NCI-H526 (cell line): ENCODE results near the gene SMIM14.
A peak's percentile ranks its signal among the peaks of the same experiment; 100 is the strongest.
"Not testable (repeated sequence)": the region's sequence is repeated elsewhere in the genome, so short reads cannot be mapped to it uniquely, and the experiment has no call there.

Experiments used
- DNase-seq, 2 experiments: peaks; one replicate each; lab custom pipeline; 2025; lab: John Stamatoyannopoulos, UW

The SMIM14 gene

GRCh38 chr4:39530682-39531081, 108.0 kb downstream of the SMIM14 start:
- DNase-seq, result no peak

DNA sequence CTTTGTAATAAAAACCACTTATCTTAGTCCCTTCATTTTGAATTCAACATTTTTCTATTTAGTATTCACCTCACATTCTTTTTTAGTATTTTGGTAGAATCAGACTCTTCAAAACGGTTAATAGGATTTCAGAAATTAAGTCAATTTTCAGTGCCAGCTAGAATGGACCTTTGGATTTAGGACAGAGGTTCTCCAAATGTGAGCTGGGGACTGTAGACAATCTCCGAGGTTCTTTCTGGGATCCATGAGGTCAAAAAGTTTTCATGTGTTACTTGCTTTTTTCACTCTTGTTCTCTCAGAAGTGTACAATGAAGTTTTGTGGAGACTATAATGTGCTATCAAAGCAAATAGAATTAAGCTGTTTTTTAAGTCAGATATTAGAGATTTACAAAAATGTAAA, 109.1 kb downstream of the SMIM14 start:
- DNase-seq, result no peak

- peak in 1 of 2 experiments; percentile 33 for DNase-seq
Observed at GRCh38 chr4:39528061-39528465, 110.6 kb downstream of the SMIM14 start.

DNA sequence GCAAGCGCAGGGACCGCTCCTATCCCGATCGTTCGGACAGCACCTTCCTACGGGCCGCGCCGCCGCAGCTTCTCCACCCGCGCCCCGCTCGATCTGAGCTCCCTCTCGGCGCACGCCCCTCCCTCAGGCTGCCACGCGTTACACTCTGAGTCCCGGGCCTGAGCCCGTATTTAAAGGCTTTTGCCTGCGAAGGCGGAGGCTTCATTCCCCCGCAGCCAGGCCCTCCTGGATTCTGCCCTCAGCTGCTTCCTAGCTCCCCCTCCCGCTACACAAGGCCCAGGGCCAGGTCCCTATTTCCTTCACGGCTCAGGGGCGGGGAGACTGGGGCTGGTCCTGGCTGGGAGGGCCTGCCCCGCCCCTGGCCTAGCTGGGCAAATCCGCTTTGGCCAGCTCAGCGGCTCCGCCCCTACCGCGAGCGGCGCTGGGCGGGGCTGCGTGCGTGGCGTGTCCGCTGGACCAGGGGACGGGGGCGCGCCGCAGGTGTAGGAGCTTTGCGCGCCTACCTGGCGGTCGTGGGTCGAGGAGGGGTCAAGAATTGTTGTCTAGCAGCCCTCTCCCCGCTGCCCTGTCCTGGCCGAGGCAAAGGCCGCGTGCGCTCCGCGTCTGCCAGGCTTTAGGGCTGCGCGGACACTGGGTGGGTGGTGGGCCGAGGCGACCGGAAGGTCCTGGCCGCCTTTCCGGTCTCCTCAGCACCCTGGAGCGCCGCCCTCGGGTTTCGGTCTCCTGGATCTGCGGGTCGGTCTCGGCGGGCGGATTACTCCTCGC, 111.2 kb downstream of the SMIM14 start, which contains the start of gene UGDH:
Gene UGDH (minus strand): TSS at position 144 of the 765 bp plus-strand sequence. CDS start 5,927 bp downstream, outside the sequence.
- peak; percentile 97 to 99 for DNase-seq

DNA sequence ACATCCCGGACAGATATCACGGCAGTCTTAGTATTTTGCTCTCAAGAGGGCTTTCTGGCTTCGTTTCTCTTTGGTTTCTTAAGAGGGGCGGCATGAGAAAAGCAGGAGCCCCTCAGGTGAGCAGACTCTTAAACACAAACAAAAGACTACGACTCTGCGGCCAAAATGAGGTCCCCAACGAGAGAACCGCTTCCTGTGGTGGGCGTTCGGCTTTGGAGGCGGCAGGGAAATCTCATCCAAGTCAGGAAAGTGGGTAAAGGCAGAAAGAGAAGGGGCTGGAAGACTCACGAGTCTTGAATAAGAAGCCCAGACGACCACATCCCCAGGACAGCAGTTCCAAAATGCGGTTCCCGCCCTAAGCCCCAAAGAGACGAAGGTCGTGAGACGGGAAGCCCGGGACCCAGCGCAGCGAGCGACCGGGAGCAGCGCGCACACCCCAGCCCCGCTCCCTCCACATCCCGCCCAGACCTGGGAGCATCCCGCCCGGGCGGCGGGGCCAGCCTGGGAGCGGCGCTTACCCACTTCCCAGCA, 111.8 kb downstream of the SMIM14 start:
- DNase-seq, result peak; percentile 32 to 66

- peak; percentile 3 to 48 for DNase-seq
Observed at GRCh38 chr4:39525822-39526690, 112.6 kb downstream of the SMIM14 start.

DNA sequence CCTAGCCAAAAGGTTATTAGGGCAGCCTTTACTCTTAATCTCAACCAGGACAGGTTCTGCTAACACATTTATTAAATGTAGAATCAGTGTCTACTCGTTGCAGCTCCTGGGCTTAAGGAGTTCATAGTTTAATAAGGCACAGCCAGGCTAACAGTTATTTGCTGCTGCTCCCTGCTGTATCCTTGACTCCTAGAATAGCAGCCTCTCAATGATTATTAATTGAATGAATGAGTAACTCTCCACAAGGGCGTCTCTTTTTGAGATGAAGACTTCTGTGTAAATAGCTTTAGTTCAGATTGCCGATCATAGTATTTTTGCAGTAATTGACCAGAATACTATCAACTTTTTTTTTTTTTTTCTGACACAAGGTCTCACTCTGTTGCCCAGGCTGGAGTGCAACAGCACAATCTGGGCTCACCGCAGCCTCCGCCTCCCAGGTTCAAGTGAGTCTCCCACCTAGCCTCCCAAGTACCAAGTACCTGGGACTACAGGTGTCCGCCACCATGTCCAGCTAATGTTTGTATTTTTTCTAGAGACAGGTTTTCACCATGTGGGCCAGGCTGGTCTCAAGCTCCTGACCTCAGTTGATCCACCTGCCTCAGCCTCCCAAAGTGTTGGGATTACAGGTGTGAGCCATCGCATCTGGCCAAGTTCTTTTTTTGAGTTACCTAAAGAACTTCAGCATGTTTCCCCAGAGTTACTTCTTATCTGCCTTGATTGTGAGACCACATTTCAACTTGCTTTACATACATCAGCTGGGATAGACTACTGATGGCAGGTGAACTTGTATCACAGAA, 114.3 kb downstream of the SMIM14 start:
- no peak for DNase-seq

GRCh38 chr4:39522068-39522467, 116.6 kb downstream of the SMIM14 start:
- no peak for DNase-seq

DNA sequence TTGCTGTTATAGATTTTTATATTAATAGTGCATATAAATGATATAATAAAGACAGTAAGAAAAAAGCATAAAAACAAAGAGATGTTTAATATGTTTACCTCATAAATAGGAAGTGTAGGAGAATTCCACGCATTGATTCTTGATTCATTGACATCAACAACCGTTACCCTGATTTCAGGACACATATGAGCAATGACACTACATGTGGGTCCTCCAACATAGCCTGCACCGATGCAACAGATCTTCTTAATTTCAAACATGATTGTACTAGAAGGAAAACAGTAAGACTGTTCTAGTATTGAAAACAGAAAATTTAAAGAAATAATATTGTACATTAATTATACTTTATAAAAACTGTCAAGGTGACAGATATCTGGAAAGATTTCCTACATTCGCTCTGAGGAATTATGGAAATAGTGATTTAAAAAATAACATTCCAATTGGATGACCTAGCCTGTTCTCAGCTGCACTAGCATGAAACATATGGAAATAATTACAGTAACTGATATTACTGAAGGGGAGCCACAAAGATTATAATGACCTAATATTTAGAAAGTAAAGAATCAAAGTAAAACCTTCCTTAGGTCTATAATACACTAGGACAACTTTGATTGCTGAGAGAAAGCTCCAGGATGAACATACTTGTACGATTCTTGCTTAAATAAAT, 117.3 kb downstream of the SMIM14 start:
- no peak for DNase-seq

DNA sequence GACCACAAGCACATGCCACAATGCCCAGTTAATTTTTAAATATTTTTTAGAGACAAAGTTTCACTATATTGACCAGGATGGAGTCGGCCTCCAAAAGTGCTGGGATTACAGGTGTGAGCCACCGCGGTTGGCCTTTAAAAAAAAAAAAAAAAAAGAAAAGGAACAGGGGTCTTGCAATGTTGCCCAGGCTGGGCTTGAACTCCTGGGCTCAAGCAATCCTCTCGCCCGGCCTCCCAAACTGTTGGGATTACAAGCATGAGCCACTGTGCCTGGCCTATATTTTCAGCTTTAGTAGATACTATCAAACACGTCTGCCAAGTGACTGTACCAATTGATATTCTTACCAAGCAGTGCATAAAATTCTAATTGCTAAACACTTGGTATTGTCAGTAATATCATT, 120.2 kb downstream of the SMIM14 start:
- DNase-seq, result no peak

- no peak for DNase-seq
Observed at GRCh38 chr4:39516407-39516966, 122.2 kb downstream of the SMIM14 start.

DNA sequence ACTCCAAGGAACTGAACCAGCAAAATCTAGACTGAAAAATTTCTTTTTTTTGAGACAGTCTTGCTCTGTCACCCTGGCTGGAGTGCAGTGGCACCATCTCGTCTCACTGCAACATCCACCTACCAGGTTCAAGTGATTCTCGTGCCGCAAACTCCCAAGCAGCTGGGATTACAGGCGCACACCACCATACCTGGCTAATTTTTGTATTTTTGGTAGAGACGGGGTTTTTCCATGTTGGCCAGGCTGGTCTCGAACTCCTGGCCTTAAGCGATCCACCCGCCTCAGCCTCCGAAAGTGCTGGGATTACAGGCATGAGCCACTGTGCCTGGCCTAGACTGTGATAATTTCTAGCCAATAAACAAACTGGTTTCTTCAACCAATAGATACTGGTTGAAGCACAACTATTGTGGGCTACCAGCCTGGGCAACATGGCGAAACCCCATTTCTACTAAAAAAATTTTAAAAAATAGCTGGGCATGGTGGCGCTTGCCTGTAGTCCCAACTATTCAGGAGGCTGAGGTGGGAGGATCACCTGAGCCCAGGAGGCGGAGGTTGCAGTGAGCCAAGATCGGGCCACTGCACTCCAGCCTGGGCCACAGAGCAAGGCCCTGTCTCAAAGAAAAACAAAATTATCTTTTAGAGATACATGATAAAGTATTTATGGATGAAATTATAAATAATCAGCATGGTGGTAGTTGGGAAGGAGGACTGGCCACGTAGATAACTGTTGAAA, 122.8 kb downstream of the SMIM14 start:
- not testable (repeated sequence) for DNase-seq

DNA sequence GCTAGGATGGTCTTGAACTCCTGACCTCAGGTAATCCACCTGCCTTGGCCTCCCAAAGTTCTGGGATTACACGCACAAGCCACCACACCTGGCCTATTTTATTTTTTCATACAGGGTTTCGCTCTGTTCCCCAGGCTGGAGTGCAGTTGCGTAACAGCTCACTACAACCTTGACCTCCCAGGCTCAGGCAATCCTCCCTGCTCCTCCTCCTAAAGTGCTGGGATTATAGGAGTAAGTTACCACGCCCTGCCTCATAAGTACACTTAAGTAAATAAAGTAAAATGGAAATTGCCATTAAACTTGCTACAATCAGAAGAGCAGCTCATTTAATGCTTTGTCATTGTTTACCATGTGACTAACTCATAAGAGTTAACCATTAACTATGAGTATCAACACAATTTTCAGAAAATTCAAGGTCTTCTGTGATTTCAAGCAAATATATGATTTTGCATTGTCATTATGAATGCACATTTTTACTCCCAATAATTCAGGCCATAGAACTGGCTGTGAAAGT, 123.7 kb downstream of the SMIM14 start:
- peak in 1 of 2 experiments; percentile 6 for DNase-seq

GRCh38 chr4:39514266-39514665, 124.4 kb downstream of the SMIM14 start:
- DNase-seq, result not testable (repeated sequence)

GRCh38 chr4:39510348-39510929, 128.2 kb downstream of the SMIM14 start:
- no peak for DNase-seq

DNA sequence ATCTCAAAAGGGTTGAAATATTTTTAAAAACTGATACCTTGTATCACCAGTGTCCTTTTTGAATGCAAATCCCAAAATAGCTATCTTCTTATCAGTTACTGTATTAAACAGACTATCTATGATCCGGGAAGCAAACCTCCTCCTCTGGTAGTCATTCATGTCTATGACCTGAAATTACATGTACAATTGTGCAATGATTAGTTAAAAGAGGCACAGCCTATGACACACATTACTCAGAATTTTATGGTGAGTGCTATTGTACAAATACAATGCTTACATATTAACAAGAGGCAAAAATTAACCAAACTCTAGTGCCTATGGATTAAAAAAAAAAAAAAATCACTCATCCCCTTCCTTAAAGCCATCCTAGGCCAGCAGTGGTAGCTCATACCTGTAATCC, 133.1 kb downstream of the SMIM14 start:
- DNase-seq, result no peak

- no peak for DNase-seq
Observed at GRCh38 chr4:39504538-39504937, 134.1 kb downstream of the SMIM14 start.

- not testable (repeated sequence) for DNase-seq
Observed at GRCh38 chr4:39502664-39503035, 136.0 kb downstream of the SMIM14 start.

DNA sequence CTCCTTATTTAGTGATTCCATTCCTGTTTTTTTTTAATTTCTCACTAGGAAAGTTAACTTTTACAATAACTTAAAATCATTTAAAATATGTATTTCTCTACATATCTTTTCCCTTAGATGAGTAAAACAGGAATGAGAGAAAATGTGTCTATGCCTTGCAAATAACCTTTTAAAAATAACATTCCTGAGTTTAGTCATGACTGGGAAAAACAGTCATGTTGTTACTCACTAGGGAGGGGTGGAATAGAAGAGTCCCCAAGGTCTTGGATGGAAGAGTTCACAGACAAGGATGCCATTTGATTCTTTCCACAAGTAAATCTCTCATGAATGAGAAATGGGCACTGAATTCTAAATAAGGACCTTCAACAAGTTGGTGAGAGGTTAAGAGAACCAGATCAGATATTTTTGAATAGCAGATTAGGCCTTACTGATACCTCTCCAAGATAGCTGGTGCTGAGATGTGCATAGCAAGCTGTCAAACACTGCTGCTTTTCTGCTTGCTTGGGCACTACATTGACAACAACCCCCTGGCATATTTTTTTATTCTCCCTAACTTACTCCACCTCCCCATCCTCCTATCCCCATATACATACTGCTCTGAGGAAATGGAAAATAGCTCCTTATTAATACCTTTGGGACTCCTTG, 136.5 kb downstream of the SMIM14 start:
- no peak for DNase-seq
